T-cell (primary cell): Measurements from ENCODE around the gene B3GNT7. TPM values are rescaled to one million over a fixed set of nuclear protein-coding genes. Genes with fewer than 3 reads are reported as not detected.
"Not testable (repeated sequence)": the region's sequence is repeated elsewhere in the genome, so short reads cannot be mapped to it uniquely, and the experiment has no call there.

Experiments
- ATAC-seq, 4 experiments: fragments of 200-7000 bp in 3 of 4; fragments of 150-1000 bp in 1 of 4; cut with Tn5 transposase; replicated peaks in 1 of 4; 1 replicate in 3 of 4; 2 replicates in 1 of 4; pipeline ENCODE4 v1.10.0; 2021; ENCODE audit warnings: moderate library complexity in 3 of 4, mild to moderate bottlenecking in 2 of 4, moderate number of reproducible peaks in 1 of 4
- CTCF ChIA-PET, 2 donors: fragments of 300-600 bp; sonication (Branson Sonifier 250); formaldehyde crosslinking; loops; one replicate each; lab custom pipeline; 2022; ENCODE audit warnings: antibody characterized with exemption in 2 of 2; lab: Charles Lee
- POLR2A ChIA-PET, 2 donors: fragments of 300-600 bp; sonication (Branson Sonifier 250); formaldehyde crosslinking; loops; one replicate each; lab custom pipeline; 2022; ENCODE audit warnings: antibody characterized with exemption in 2 of 2; lab: Charles Lee
- DNase-seq, 35 experiments: peaks; one replicate each; pipeline versions ENCODE4 v3.0.0 to v3.0.0-alpha.2; 2013 to 2023
- H3K27ac ChIP-seq: one replicate; pipeline ENCODE4 v1.5.1; 2013; ENCODE audit warnings: low read length
- H3K27me3 ChIP-seq, 2 experiments: replicated peaks in 1 of 2; 1 replicate in 1 of 2; 2 replicates in 1 of 2; pipeline versions ENCODE4 v1.6.1 to v1.7.0; 2013; ENCODE audit warnings: low read length in 1 of 2, mixed read lengths in 1 of 2; ENCODE audit not compliant: control insufficient read depth in 2 of 2, insufficient read depth in 2 of 2; ENCODE audit errors: extremely low read depth in 1 of 2
- H3K36me3 ChIP-seq, 2 donors: 1 replicate in 1 of 2; 2 replicates in 1 of 2; pipeline versions ENCODE4 v1.6.1 to v1.7.0; 2013; ENCODE audit warnings: low read length in 1 of 2; ENCODE audit not compliant: control insufficient read depth in 2 of 2, insufficient read depth in 1 of 2; ENCODE audit errors: extremely low read depth in 1 of 2
- H3K4me1 ChIP-seq, 2 experiments: 1 replicate in 1 of 2; 2 replicates in 1 of 2; pipeline versions ENCODE4 v1.6.1 to v1.7.0; 2013; ENCODE audit warnings: low read length in 2 of 2, mixed read lengths in 1 of 2; ENCODE audit not compliant: insufficient read depth in 2 of 2, control insufficient read depth in 1 of 2; ENCODE audit errors: extremely low read depth in 1 of 2
- H3K4me3 ChIP-seq, 2 donors: 1 replicate in 1 of 2; 2 replicates in 1 of 2; pipeline versions ENCODE4 v1.5.1 to v1.7.0; 2013; ENCODE audit warnings: mild to moderate bottlenecking in 2 of 2, low read length in 1 of 2, moderate library complexity in 1 of 2; ENCODE audit not compliant: control insufficient read depth in 1 of 2; ENCODE audit errors: extremely low read depth in 1 of 2
- H3K9me3 ChIP-seq: 2 replicates; pipeline ENCODE4 v1.7.0; 2013
- H3K27ac Mint-ChIP-seq, 2 donors: one replicate each; pipeline ENCODE4 v1.8.0; 2020 to 2021; ENCODE audit warnings: mild to moderate bottlenecking in 2 of 2, mixed read lengths in 2 of 2
- H3K27me3 Mint-ChIP-seq, 2 donors: one replicate each; pipeline ENCODE4 v1.8.0; 2021 to 2022; ENCODE audit warnings: mixed read lengths in 2 of 2
- H3K36me3 Mint-ChIP-seq: one replicate; pipeline ENCODE4 v1.8.0; 2021; ENCODE audit warnings: mixed read lengths
- H3K4me1 Mint-ChIP-seq, 3 donors: one replicate each; pipeline ENCODE4 v1.8.0; 2020 to 2022; ENCODE audit warnings: mixed read lengths in 3 of 3, mild to moderate bottlenecking in 1 of 3
- H3K4me3 Mint-ChIP-seq, 3 donors: one replicate each; pipeline ENCODE4 v1.8.0; 2020 to 2022; ENCODE audit warnings: mild to moderate bottlenecking in 3 of 3, mixed read lengths in 3 of 3, moderate library complexity in 3 of 3
- H3K9me3 Mint-ChIP-seq, 3 donors: one replicate each; pipeline ENCODE4 v1.8.0; 2020 to 2022; ENCODE audit warnings: mixed read lengths in 3 of 3
- WGBS: methylation state at CpG from one replicate; pipeline ENCODE4 v1.1.5; 2013; ENCODE audit warnings: missing lambda C conversion rate; ENCODE audit not compliant: insufficient coverage; 5-methylcytosine and 5-hydroxymethylcytosine counted together
- total RNA-seq, 35 experiments: library from RNA in 6 of 35; stranded (reverse) in 6 of 35; fragments of 120-200 nt in 1 of 35; gene quantifications; one replicate each; pipeline versions ENCODE4 v1.2.1 to v1.2.4 and lab custom pipeline; 2013 to 2026

B3GNT7 gene
- total RNA-seq, 5 donors from 2014 or later (not counting 1 experiment from before 2014, with no cell fraction given), result 0.30 to 2.0 (median 0.68) TPM

- no peaks in the 10 kb centered on the region for H3K9me3 Mint-ChIP-seq
- H3K27me3 ChIP-seq, result peaks cover 0 to 4% of the 10 kb centered on the region in 2 experiments
- no peaks in the 10 kb centered on the region for H3K4me1 ChIP-seq
- no peaks in the 10 kb centered on the region for H3K36me3 ChIP-seq
- CTCF ChIA-PET, result interaction anchor here in 1 of 2 donors (0.6 kb wide), 1 partner anchor 10 kb away, joined by 3 read pairs; no protein-coding TSS in a partner anchor
- H3K9me3 ChIP-seq, result no peaks in the 10 kb centered on the region
- no peak overlapping the region for H3K4me3 Mint-ChIP-seq
- DNase-seq (no peak), ATAC-seq (no peak)
- no peak overlapping the region for H3K27ac Mint-ChIP-seq
- H3K36me3 Mint-ChIP-seq, result no peaks in the 10 kb centered on the region
- peaks cover 0 to under 1% of the 10 kb centered on the region in 2 donors for H3K27me3 Mint-ChIP-seq
- WGBS, result 83% methylated on average over 8 of the region's 13 CpGs
- H3K4me1 Mint-ChIP-seq, result no peaks in the 10 kb centered on the region
- H3K27ac ChIP-seq, result no peak overlapping the region
- no peak overlapping the region for H3K4me3 ChIP-seq
- POLR2A ChIA-PET, result no interaction called here
Measured at GRCh38 chr2:231371430-231372054, 24.0 kb upstream of the B3GNT7 start.

GRCh38 chr2:231372326-231372725, 23.2 kb upstream of the B3GNT7 start:
- Histone ChIP-seq H3K27ac (no peak overlapping the region), H3K27me3 (peaks cover 0 to 6% of the 10 kb centered on the region in 2 experiments), H3K4me1 (no peaks in the 10 kb centered on the region), H3K4me3 (no peak overlapping the region), H3K9me3 (no peaks in the 10 kb centered on the region), H3K36me3 (no peaks in the 10 kb centered on the region)
- no peaks in the 10 kb centered on the region for H3K4me1 Mint-ChIP-seq
- WGBS, result 14% methylated on average over 1 of the region's 7 CpGs
- DNase-seq, result no peak
- no peaks in the 10 kb centered on the region for H3K9me3 Mint-ChIP-seq
- H3K36me3 Mint-ChIP-seq, result no peaks in the 10 kb centered on the region
- no peak overlapping the region for H3K27ac Mint-ChIP-seq
- ChIA-PET POLR2A (no interaction called here), CTCF (no interaction called here)
- H3K4me3 Mint-ChIP-seq, result no peak overlapping the region
- ATAC-seq, result no peak
- H3K27me3 Mint-ChIP-seq, result peaks cover 0 to 3% of the 10 kb centered on the region in 2 donors

GRCh38 chr2:231373184-231373583, 22.3 kb upstream of the B3GNT7 start:
- H3K36me3 Mint-ChIP-seq, result no peaks in the 10 kb centered on the region
- ATAC-seq (no peak), DNase-seq (no peak)
- H3K4me3 ChIP-seq, result no peak overlapping the region
- no peaks in the 10 kb centered on the region for H3K9me3 Mint-ChIP-seq
- H3K4me3 Mint-ChIP-seq, result no peak overlapping the region
- H3K9me3 ChIP-seq, result no peaks in the 10 kb centered on the region
- CTCF ChIA-PET, result no interaction called here
- WGBS, result no CpG with 5 or more reads among the region's 8 CpGs
- no peaks in the 10 kb centered on the region for H3K4me1 Mint-ChIP-seq
- H3K27me3 ChIP-seq, result peaks cover 0 to 6% of the 10 kb centered on the region in 2 experiments
- no peaks in the 10 kb centered on the region for H3K36me3 ChIP-seq
- H3K27ac Mint-ChIP-seq, result no peak overlapping the region
- H3K27ac ChIP-seq, result no peak overlapping the region
- peaks cover 0 to 3% of the 10 kb centered on the region in 2 donors for H3K27me3 Mint-ChIP-seq
- POLR2A ChIA-PET, result no interaction called here
- H3K4me1 ChIP-seq, result no peaks in the 10 kb centered on the region

- POLR2A ChIA-PET, result no interaction called here
- Mint-ChIP-seq H3K27ac (no peak overlapping the region), H3K4me1 (no peaks in the 10 kb centered on the region), H3K27me3 (peaks cover 3% of the 10 kb centered on the region in 2 donors), H3K4me3 (no peak overlapping the region), H3K9me3 (no peaks in the 10 kb centered on the region), H3K36me3 (no peaks in the 10 kb centered on the region)
- WGBS, result 64% methylated on average over 2 of the region's 9 CpGs
- Histone ChIP-seq H3K36me3 (no peaks in the 10 kb centered on the region), H3K27me3 (peaks cover 0 to 12% of the 10 kb centered on the region in 2 experiments), H3K4me1 (no peaks in the 10 kb centered on the region), H3K27ac (no peak overlapping the region), H3K4me3 (no peak overlapping the region), H3K9me3 (no peaks in the 10 kb centered on the region)
- CTCF ChIA-PET, result interaction anchor here in 1 of 2 donors (0.6 kb wide), 1 partner anchor 12 kb away, joined by 3 read pairs; no protein-coding TSS in a partner anchor
- no peak for DNase-seq
- ATAC-seq, result no peak
Measured at GRCh38 chr2:231373786-231374349, 21.6 kb upstream of the B3GNT7 start.

- no peak for DNase-seq
- H3K4me1 Mint-ChIP-seq, result no peaks in the 10 kb centered on the region
- no CpG with 5 or more reads among the region's 2 CpGs for WGBS
- ChIA-PET POLR2A (no interaction called here), CTCF (no interaction called here)
- H3K4me3 Mint-ChIP-seq, result no peak overlapping the region
- H3K27ac ChIP-seq, result no peak overlapping the region
- peaks cover 0 to 14% of the 10 kb centered on the region in 2 experiments for H3K27me3 ChIP-seq
- H3K36me3 Mint-ChIP-seq, result no peaks in the 10 kb centered on the region
- peaks cover 3% of the 10 kb centered on the region in 2 donors for H3K27me3 Mint-ChIP-seq
- H3K36me3 ChIP-seq, result no peaks in the 10 kb centered on the region
- no peaks in the 10 kb centered on the region for H3K9me3 Mint-ChIP-seq
- ATAC-seq, result no peak
- H3K4me1 ChIP-seq, result no peaks in the 10 kb centered on the region
- no peaks in the 10 kb centered on the region for H3K9me3 ChIP-seq
- H3K27ac Mint-ChIP-seq, result no peak overlapping the region
- no peak overlapping the region for H3K4me3 ChIP-seq
Measured at GRCh38 chr2:231374771-231375170, 20.7 kb upstream of the B3GNT7 start.

GRCh38 chr2:231375994-231376615, 19.4 kb upstream of the B3GNT7 start:
- WGBS, result 93% methylated on average over 2 of the region's 11 CpGs
- H3K4me1 ChIP-seq, H3K4me3 ChIP-seq, CTCF ChIA-PET, H3K27ac Mint-ChIP-seq, H3K27ac ChIP-seq, H3K4me1 Mint-ChIP-seq, DNase-seq, ATAC-seq, H3K36me3 Mint-ChIP-seq, H3K9me3 Mint-ChIP-seq, H3K9me3 ChIP-seq, H3K4me3 Mint-ChIP-seq, POLR2A ChIA-PET, H3K36me3 ChIP-seq, H3K27me3 Mint-ChIP-seq: not testable (repeated sequence)
- peaks cover 0 to 18% of the 10 kb centered on the region in 2 experiments for H3K27me3 ChIP-seq
